GDM1 (cell line): Measurements from ENCODE around the gene ARRDC1.
"Not testable (repeated sequence)": the region's sequence is repeated elsewhere in the genome, so short reads cannot be mapped to it uniquely, and the experiment has no call there.

Source experiments
- DNase-seq: peaks from one replicate; lab custom pipeline; 2025; lab: John Stamatoyannopoulos, UW

Gene ARRDC1

DNA sequence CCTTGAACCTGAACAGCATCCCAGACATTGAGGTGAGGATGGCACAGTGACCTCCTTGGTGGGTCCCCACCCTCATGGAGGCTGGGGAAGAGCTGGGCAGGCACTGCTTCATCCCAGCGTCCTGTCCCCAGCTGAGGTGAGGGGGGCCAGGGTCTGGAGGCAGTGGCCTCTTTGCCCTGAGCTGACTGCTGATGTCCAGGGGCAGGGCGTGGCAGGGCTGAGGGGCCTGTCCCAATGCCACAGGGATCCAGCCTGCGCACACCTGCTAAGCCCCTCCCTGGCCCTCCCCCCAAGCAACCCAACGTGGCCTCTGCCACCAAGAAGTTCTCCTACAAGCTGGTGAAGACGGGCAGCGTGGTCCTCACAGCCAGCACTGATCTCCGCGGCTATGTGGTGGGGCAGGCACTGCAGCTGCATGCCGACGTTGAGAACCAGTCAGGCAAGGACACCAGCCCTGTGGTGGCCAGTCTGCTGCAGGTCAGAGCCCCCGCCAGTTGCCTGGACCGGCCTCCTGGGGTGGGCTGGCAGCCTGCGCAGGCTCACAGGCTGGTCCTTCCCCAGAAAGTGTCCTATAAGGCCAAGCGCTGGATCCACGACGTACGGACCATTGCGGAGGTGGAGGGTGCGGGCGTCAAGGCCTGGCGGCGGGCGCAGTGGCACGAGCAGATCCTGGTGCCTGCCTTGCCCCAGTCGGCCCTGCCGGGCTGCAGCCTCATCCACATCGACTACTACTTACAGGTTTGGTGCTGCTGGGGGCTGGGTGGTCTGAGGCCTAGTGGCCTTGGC lies 8.4 kb downstream of the ARRDC1 start:
- DNase-seq, result no peak

- no peak for DNase-seq
Measured at GRCh38 chr9:137614631-137615386, 9.3 kb downstream of the ARRDC1 start.

DNA sequence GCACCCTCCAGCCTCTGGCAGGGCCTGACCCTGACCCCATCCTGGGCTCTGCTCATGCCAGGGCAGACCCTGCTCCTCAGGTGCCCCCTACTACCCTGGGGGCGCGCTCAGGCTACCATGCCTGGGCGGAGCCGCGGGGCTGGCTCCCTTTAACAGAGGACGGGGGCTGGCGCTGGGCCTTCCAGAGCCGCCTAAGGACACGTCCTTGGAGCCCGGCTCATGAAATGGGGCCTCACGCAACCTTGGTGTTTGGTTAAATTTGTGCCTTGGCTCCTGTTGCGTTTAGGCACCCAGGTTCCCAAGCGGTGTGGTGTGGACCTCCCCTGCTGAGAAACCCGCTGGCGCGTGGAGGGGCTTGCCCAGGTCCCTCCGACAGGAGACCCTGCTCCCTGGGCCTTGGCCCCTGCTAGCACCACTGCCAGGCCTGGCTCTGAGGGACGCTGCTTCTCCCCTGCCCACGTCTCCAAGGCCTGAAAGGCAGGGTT lies 9.9 kb downstream of the ARRDC1 start:
- no peak for DNase-seq

- DNase-seq, result peak; percentile 88
Measured at GRCh38 chr9:137618105-137619067, 12.9 kb downstream of the ARRDC1 start, which contains the start of gene EHMT1. TSS of gene EHMT1 (plus strand) at chr9:137619005. CDS start at chr9:137619029, 24 bp downstream.

DNA sequence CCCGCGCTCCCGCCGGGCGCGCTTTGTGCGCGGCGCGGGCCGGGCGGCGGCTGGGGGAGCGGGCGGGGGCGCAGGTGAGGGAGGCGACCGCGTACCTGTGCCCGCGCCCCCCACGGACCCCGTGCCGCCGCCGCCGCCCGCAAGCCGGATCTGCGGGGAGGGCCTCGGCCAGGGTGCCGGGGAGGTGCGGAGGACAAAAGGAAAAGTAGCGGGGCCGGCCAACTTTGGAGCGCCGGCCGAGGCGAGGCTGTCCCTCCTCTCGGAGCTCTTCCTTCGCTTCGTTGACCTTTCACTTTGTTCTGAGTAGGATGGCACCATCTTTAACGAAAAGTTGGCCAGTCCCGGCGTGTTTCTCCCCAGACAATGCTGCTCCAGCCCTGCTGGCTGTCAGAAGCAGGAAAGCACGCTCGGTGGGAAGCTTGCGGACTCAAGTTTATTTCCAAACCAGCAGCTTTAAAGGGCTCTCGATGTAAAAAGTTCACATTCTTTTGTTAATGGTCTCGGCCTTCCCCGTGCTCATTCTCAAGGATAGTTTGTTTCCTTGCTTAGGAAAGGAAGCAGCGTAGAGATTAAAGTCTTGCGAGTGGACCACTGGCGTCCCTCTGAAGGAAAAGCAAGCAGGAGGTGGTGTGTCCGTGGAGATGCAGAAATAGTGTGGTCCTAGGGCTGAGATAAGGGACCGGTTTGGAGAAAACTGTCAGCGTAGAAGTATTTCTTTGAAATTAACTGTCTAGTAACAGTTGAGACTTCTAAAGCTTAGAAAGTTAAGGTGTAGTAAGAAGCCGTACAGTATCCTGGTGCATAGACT lies 14.0 kb downstream of the ARRDC1 start:
- DNase-seq, result no peak

DNA sequence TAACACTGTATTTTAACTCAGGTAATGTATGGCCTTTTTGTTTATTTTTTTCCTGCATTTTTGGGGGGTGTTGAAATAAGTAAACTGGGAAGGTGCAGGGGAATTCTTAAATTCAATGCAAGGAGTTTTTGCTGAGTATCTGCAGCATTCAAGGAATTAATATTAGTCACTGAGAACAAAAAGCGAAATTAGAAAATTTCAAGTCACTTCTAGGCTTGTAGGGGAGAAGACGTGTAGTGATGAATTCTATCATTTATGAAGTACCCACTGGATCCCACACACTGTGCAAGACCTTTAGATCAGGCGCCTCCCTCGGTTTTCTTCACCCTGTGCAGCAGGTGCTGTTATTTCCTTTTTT lies 14.5 kb downstream of the ARRDC1 start:
- DNase-seq, result no peak

GRCh38 chr9:137620581-137620980 lies 15.1 kb downstream of the ARRDC1 start:
- DNase-seq, result no peak

DNA sequence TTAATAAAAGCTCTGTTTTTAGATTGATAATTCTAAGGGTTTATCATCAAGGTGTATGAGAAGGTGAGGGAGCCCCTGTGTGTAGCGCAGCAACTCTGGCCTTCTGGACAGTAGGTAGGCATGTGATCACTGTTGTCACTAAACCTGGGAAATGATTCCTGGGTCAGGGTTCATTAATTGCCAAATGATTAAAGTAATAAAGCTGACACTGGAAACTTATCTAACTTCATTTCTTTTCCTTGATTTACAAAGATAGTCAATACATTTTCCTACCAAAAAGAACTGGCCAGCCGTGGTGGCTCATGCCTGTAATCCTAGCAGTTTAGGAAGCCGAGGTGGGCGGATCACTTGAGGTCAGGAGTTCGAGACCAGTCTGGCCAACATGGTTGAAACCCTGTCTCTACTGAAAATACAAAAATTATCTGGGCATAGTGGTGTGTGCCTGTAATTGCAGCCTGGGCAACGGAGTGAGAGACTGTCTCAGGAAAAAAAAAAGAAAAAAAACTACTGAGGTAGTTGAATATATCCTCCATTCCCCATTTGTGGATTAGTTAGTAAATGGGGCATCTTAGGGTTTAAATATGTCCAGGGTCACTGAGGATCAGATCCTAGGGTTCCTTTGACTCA lies 15.8 kb downstream of the ARRDC1 start:
- DNase-seq, result no peak

DNA sequence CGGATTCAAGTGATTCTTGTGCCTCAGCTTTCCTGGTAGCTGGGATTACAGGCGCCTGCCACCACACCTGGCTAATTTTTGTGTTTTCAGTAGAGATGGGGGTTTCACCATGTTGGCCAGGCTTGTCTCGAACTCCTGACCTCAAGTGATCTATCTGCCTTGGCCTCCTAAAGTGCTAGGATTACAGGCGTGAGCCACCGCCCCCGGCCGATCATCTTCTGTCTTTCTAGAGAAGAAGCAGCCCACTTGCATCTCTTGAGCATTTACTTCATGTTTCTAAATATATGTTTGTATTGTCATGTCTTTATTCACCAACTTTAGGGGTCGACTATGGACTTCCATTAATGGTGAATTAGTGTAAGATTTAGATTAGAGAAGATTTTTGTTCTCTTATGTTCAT lies 16.7 kb downstream of the ARRDC1 start:
- DNase-seq, result not testable (repeated sequence)

DNA sequence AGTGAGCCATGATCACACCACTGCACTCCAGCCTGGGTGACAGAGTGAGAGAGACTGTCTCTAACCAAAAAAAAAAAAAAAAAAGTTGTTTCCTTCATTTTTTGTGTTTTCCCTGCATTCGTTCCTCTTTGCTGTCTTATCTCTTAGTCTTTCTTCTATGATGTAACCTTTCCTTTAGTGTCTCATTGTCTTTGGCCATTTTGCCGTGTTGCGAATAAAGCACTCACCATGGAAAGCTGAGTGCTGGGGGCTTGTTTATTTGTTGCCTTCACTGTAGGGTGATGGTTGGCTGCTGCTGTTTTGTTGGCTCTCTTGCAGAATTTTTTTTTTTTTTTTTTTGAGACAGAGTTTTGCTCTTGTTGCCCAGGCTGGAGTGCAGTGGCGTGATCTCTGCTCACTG lies 21.0 kb downstream of the ARRDC1 start:
- no peak for DNase-seq

- not testable (repeated sequence) for DNase-seq
Measured at GRCh38 chr9:137627406-137627805, 21.9 kb downstream of the ARRDC1 start.

DNA sequence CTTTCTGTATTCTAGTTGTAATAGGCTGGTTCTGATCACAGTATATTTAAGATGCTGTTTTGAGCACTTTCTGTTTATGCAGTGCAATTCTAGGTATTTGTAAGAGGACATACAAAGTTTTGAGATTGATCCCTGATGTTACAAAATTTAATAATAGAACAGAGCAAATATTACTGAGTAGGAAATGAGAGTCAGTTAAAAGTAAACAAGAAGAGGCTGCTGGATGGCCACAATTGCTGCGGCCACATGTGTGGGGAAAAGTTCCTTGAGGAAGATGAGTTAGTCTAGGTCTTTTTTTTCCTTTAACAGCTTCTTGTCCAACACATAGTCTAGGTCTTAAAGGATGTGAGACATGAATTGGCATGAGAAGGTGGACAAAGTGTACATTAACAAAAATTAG lies 24.6 kb downstream of the ARRDC1 start:
- no peak for DNase-seq

DNA sequence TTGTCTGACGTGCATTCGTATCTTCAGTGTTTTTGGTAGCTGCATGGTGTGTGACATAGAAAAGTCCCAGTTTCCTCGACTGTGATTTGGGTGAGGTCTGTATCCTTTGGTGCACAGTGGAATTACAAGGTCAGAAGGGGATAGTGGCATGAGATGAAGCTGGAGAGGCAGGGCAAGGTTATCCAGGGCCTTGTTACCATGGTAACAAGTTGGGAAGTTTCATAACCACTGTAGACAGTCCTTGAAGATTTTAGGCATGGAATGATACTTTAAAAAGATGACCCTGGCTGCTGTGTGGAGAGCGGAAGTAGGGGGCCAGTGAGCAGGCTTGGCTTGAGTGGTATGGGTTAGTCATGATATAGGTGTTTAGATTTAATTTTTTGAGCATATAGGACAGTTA lies 25.2 kb downstream of the ARRDC1 start:
- no peak for DNase-seq

DNA sequence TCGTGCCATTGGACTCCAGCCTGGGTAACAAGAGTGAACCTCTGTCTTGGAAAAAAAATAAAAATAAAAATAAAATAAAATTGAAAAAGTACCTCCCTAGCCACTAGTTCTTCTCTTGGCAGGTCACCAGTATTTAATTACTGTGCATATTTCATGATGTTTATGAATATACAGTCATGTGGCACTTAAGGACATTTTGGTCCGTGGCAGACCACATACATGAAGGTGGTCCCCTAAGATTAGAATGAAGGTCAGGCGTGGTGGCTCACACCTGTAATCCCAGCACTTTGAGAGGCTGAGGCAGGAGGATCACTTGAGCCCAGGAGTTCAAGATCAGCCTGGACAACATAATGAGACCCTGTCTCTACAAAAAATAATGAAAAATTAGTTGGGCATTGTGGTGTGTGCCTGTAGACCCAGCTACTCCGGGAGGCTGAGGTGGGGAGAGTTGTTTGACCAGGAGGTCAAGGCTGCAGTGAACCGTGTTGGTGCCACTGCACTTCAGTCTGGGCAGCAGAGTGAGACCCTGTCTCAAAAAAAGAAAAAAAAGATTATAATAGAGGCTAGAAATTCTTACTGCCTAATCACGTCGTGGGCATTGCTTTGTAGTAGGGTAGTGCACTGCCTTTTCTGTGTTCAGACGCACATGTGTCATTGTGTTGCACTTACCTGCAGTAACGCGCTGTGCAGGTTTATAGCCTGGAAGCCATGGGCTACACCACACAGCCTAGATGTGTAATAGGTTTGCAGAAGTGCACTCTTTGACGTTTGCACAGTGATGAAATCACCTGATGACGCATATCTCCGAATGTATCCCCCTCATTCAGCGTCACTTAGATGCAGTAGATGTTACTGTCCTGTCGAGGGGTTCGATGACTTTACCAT lies 26.1 kb downstream of the ARRDC1 start:
- DNase-seq, result no peak

- no peak for DNase-seq
Measured at GRCh38 chr9:137632230-137633161, 27.0 kb downstream of the ARRDC1 start.

DNA sequence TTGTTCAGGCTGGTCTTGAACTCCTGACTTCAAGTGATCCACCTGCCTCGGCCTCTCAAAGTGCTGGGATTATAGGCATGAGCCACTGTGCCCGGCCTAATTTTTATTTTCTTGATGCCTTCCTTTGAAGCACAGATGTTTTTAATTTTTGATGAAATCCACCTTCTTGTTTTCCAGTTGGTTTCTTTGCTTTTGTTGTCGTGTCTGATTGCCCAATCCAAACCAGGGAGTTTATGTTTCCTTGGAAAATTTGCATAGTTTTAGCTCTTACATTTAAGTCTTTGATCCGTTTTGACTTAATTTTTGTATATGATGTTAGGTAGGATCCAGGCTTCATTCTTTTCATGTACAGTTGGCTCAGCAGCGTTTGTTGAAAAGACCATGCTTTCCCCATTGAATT lies 28.5 kb downstream of the ARRDC1 start:
- no peak for DNase-seq

DNA sequence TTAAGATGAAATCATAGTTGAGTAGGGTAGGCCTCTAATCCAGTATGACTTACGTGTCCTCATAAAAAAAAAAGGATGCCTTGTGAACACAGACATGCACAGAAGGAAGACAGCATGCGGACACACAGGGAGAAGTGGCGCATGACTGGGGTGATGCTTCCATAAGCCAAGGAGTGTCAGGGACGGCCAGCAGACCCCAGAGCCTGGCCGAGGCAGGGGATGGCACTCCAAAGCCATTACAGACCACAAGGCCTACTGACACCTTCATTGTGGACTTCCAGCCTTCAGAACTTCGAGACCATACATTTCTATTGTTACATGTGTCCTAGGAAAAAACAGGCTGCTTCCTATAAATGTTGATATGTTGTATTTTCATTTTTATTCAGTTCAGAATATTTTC lies 33.2 kb downstream of the ARRDC1 start:
- no peak for DNase-seq

DNA sequence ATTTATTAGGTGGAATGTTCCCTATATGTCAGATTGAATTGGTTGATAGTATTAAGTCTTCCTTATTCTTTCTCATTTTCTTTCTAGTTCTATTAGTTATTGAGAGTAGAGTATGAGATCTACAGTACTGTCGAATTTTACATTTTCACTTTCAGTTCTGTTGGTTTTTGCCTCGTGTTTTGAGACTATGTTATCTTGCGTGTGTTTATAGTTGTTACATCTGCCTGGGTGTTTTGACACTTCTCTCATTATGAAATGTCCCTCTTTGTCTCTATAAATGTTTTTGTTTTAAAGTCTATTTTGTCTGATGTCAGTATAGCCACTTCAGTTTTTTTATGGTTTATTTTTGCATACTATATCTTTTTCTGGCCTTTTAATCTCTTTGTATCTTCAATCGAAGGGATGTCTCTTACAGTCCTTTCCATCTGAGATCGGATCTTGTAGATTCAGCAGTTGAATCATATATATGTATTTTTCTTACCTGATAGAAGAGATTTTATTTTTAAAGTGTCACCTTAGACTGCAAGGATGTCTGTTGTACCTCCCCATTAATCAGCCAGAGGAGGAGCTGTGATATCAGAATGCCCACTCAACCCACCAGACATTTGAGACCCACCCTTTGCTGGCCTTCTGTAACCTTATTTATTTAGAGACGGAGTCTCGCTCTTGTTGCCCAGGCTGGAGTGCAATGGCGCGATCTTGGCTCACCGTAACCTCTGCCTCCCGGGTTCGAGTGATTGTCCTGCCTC lies 34.0 kb downstream of the ARRDC1 start:
- no peak for DNase-seq
